Loucy (cell line): Measurements from ENCODE around the gene SPC24.

Source experiments
- CTCF ChIP-seq: fragments of 200-600 bp; sonication (generic); conservative IDR thresholded peaks from 2 replicates; pipeline ENCODE4 v1.5.1; 2014; ENCODE audit warnings: mild to moderate bottlenecking, antibody characterized with exemption, low read length
- EZH2phosphoT487 ChIP-seq: fragments of 200-600 bp; IDR thresholded peaks from 2 replicates; pipeline ENCODE4 v1.6.1; 2018; ENCODE audit warnings: antibody characterized with exemption, mild to moderate bottlenecking, moderate library complexity, borderline replicate concordance

- TF ChIP-seq CTCF (no peak), EZH2phosphoT487 (no peak)
These were observed 8.7 kb upstream of the SPC24 start for GRCh38 chr19:11164296-11164695.
